GM19467 (cell line): ENCODE measurements around the gene PAK1IP1.
"Not testable (repeated sequence)": the region's sequence is repeated elsewhere in the genome, so short reads cannot be mapped to it uniquely, and the experiment has no call there.

Experiments
- ATAC-seq: cut with Tn5 transposase; IDR thresholded peaks from one replicate; pipeline ENCODE4 v1.9.1; 2021; ENCODE audit warnings: mild to moderate bottlenecking, moderate library complexity; ENCODE audit not compliant: unreplicated experiment

Gene PAK1IP1

GRCh38 chr6:10694302-10695085, at the start of gene PAK1IP1, which contains the start of gene C6orf52:
PAK1IP1 (plus strand) TSS chr6:10694972; CDS start chr6:10694986, 14 bp downstream.
C6orf52 (minus strand) TSS chr6:10694616; CDS start chr6:10687550, 7,066 bp downstream.
- ATAC-seq, result peak; percentile 97

- ATAC-seq, result no peak
Measured at GRCh38 chr6:10655508-10656055, 39.2 kb upstream of the PAK1IP1 start.

- no peak for ATAC-seq
Measured at GRCh38 chr6:10658910-10659698, 35.7 kb upstream of the PAK1IP1 start.

- ATAC-seq, result no peak
Measured at GRCh38 chr6:10659699-10660348, 34.9 kb upstream of the PAK1IP1 start.

GRCh38 chr6:10660431-10661191, 34.2 kb upstream of the PAK1IP1 start:
- ATAC-seq, result not testable (repeated sequence)

GRCh38 chr6:10662207-10662606, 32.6 kb upstream of the PAK1IP1 start:
- no peak for ATAC-seq

GRCh38 chr6:10662742-10663141, 32.0 kb upstream of the PAK1IP1 start:
- ATAC-seq, result no peak

- not testable (repeated sequence) for ATAC-seq
Measured at GRCh38 chr6:10665595-10665994, 29.2 kb upstream of the PAK1IP1 start.

GRCh38 chr6:10668126-10668917, 26.4 kb upstream of the PAK1IP1 start:
- no peak for ATAC-seq

- ATAC-seq, result no peak
Measured at GRCh38 chr6:10676403-10676802, 18.4 kb upstream of the PAK1IP1 start.

GRCh38 chr6:10678456-10678855, 16.3 kb upstream of the PAK1IP1 start:
- no peak for ATAC-seq

- ATAC-seq, result no peak
Measured at GRCh38 chr6:10681795-10682194, 13.0 kb upstream of the PAK1IP1 start.

- no peak for ATAC-seq
Measured at GRCh38 chr6:10682355-10682988, 12.3 kb upstream of the PAK1IP1 start.

- no peak for ATAC-seq
Measured at GRCh38 chr6:10684618-10685017, 10.2 kb upstream of the PAK1IP1 start.

- ATAC-seq, result no peak
Measured at GRCh38 chr6:10685092-10685915, 9.5 kb upstream of the PAK1IP1 start.

- no peak for ATAC-seq
Measured at GRCh38 chr6:10686901-10687300, 7.9 kb upstream of the PAK1IP1 start.

- ATAC-seq, result no peak
Measured at GRCh38 chr6:10687582-10687981, 7.2 kb upstream of the PAK1IP1 start.
